Ovary (tissue), 9 donors: ENCODE measurements around the gene STRN4. TPM values are rescaled to one million over a fixed set of nuclear protein-coding genes. Genes with fewer than 3 reads are reported as not detected.
"Not testable (repeated sequence)": the region's sequence is repeated elsewhere in the genome, so short reads cannot be mapped to it uniquely, and the experiment has no call there.

ENCODE experiments used
- DNase-seq, 5 donors: peaks; one replicate each; pipeline ENCODE4 v3.0.0-alpha.2; 2019 to 2020
- H3K27ac ChIP-seq, 2 donors: fragments of 200-600 bp; one replicate each; pipeline versions ENCODE4 v1.5.1 to v1.8.0; 2019 to 2022
- H3K27me3 ChIP-seq: fragments of 200-600 bp; one replicate; pipeline ENCODE4 v1.8.0; 2022
- H3K36me3 ChIP-seq: fragments of 200-600 bp; sonication (generic); one replicate; pipeline ENCODE4 v1.5.1; 2019
- H3K4me1 ChIP-seq: one replicate; pipeline ENCODE4 v1.8.1; 2013; ENCODE audit warnings: mild to moderate bottlenecking, moderate library complexity; ENCODE audit not compliant: insufficient read depth
- H3K4me3 ChIP-seq: fragments of 200-600 bp; sonication (generic); one replicate; pipeline ENCODE4 v1.5.1; 2017
- H3K9me3 ChIP-seq, 2 donors: fragments of 200-600 bp in 1 of 2; sonication (generic) in 1 of 2; one replicate each; pipeline versions ENCODE4 v1.5.1 to v1.8.1; 2013 to 2019; ENCODE audit warnings: mild to moderate bottlenecking in 1 of 2, moderate library complexity in 1 of 2
- EP300 ChIP-seq: sonication (generic); formaldehyde crosslinking; IDR thresholded peaks from one replicate; pipeline ENCODE4 v1.6.1; 2017; ENCODE audit warnings: antibody characterized with exemption
- POLR2A ChIP-seq: fragments of 450-650 bp; IDR thresholded peaks from one replicate; pipeline ENCODE4 v1.6.1; 2017; ENCODE audit warnings: antibody characterized with exemption, mild to moderate bottlenecking, moderate library complexity
- WGBS, 3 donors: extraction: QIAGEN DNeasy Blood & Tissue Kit in 1 of 3; methylation state at CpG; one replicate each; pipeline versions ENCODE4 v1.1.5 to v1.1.7; 2013 to 2017; 5-methylcytosine and 5-hydroxymethylcytosine counted together
- intact Hi-C, 4 donors: fragments of 100-400 bp; cut with DNase I; formaldehyde crosslinking; loops; one replicate each; pipeline versions ENCODE4 v1.11.0 to v1.15.1; 2022 to 2023
- polyA plus RNA-seq, 2 donors: library from polyadenylated mRNA; stranded (reverse); fragments of 200-250 nt in 1 of 2; fragments of 350-450 nt in 1 of 2; fragmentation: Illumina TruSeq in 1 of 2; extraction: RNeasy Lipid Tissue Mini Kit (QIAGEN cat#74804) in 1 of 2; gene quantifications; one replicate each; pipeline ENCODE4 v1.2.3, GENCODE V29; 2013 to 2014
- total RNA-seq, 7 donors: library from RNA; depleted of rRNA in 2 of 7; stranded (reverse); fragments of >200 nt in 2 of 7; fragmentation: NEBNext Ultra II Directional in 3 of 7; extraction: Animal tissue kit (Norgen Biotek cat#: 25700) in 3 of 7; gene quantifications; one replicate each; pipeline versions ENCODE4 v1.1.0 to v1.2.4, GENCODE V29; 2016 to 2023
- TF ChIP-seq, protein P1 (sequence below), 3 donors: fragments of 450-650 bp in 2 of 3; fragments of 200-600 bp in 1 of 3; IDR thresholded peaks; one replicate each; pipeline versions ENCODE4 v1.5.1 to v1.8.0; 2016 to 2022; ENCODE audit warnings: antibody characterized with exemption in 3 of 3, mild to moderate bottlenecking in 1 of 3
- donor health status: DM: no; HTN: no; CAD: no; lungs with moderate emphysema.
- donor health status: DM: no; HTN: no; CAD: no.
- donor health status: Bipolar disorder and iron deficiency.
- donor health status: DM: yes; HTN: yes; CAD: no.
- donor health status: DM: no; HTN: no; CAD: no.
- donor health status: DM: yes; HTN: yes; CAD: no.

The STRN4 gene
- total and polyA plus RNA-seq, 9 donors, result 34.8 to 85.3 (median 59.1) TPM

DNA sequence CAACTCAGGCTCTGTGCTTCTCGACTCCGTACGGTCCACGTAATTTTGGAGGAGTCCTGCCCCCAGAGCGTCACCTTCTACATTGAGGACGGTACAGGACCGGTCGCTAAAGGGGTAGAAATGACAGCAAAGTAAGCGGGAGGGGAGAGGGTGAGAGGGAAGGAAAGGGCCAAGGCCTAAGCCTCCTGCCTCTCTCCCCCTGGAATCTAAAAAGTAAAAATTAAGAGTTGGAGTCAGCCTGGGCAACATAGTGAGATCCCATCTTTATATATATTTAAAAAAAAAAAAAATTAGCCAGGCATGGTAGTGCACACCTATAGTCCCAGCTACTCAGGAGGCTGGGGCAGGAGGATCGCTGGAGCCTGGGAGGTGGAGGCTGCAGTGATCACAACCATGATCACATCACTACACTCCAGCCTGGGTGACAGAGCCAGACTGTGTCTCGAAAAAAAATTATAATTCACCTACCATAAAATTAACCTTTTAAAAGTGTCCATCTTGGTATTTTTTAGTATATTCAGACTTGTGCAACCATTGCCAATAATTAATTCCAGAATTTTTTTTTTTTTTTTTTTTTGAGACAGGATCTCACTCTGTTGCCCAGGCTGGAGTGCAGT, 29.5 kb upstream of the STRN4 start:
- Histone ChIP-seq H3K9me3 (no peaks in the 10 kb centered on the region), H3K4me1 (no peaks in the 10 kb centered on the region), H3K36me3 (no peaks in the 10 kb centered on the region), H3K4me3 (no peak overlapping the region), H3K27ac (no peak overlapping the region), H3K27me3 (no peaks in the 10 kb centered on the region)
- WGBS, 3 donors, result 93 to 94% (median 94%) methylated on average over 11 of the region's 11 CpGs
- TF ChIP-seq POLR2A, result no peak
- TF ChIP-seq, protein P1, sequence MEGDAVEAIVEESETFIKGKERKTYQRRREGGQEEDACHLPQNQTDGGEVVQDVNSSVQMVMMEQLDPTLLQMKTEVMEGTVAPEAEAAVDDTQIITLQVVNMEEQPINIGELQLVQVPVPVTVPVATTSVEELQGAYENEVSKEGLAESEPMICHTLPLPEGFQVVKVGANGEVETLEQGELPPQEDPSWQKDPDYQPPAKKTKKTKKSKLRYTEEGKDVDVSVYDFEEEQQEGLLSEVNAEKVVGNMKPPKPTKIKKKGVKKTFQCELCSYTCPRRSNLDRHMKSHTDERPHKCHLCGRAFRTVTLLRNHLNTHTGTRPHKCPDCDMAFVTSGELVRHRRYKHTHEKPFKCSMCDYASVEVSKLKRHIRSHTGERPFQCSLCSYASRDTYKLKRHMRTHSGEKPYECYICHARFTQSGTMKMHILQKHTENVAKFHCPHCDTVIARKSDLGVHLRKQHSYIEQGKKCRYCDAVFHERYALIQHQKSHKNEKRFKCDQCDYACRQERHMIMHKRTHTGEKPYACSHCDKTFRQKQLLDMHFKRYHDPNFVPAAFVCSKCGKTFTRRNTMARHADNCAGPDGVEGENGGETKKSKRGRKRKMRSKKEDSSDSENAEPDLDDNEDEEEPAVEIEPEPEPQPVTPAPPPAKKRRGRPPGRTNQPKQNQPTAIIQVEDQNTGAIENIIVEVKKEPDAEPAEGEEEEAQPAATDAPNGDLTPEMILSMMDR (IDR thresholded peaks at IDR 0.05), result no peak
- TF ChIP-seq EP300, result no peak
- intact Hi-C loops, result no loop called here
- DNase-seq, result no peak

DNA sequence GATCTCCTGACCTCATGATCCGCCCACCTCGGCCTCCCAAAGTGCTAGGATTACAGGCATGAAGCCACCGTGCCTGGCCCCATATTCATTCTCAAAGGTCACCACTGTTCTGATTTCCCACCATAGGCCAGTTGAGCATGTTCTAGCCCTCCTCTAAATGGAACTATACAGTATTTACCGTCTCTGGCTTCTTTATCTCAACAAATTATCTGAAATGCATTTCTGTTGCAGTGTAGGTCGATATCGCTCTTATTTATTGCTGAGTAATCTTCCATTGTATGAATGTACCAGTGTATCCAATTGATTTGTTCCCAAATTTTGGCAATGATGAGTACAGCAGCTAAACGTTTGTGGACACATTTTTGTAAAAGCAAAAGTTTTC, 26.8 kb upstream of the STRN4 start:
- Histone ChIP-seq H3K27ac (no peak overlapping the region), H3K9me3 (no peaks in the 10 kb centered on the region), H3K27me3 (no peaks in the 10 kb centered on the region), H3K36me3 (no peaks in the 10 kb centered on the region), H3K4me3 (no peak overlapping the region), H3K4me1 (peaks cover 1% of the 10 kb centered on the region)
- WGBS, 3 donors, result 60 to 67% (median 63%) methylated on average over 7 of the region's 7 CpGs
- intact Hi-C loops, result no loop called here
- TF ChIP-seq POLR2A (no peak), EP300 (no peak)
- TF ChIP-seq, protein P1 (IDR thresholded peaks at IDR 0.05), result no peak
- DNase-seq, result no peak

DNA sequence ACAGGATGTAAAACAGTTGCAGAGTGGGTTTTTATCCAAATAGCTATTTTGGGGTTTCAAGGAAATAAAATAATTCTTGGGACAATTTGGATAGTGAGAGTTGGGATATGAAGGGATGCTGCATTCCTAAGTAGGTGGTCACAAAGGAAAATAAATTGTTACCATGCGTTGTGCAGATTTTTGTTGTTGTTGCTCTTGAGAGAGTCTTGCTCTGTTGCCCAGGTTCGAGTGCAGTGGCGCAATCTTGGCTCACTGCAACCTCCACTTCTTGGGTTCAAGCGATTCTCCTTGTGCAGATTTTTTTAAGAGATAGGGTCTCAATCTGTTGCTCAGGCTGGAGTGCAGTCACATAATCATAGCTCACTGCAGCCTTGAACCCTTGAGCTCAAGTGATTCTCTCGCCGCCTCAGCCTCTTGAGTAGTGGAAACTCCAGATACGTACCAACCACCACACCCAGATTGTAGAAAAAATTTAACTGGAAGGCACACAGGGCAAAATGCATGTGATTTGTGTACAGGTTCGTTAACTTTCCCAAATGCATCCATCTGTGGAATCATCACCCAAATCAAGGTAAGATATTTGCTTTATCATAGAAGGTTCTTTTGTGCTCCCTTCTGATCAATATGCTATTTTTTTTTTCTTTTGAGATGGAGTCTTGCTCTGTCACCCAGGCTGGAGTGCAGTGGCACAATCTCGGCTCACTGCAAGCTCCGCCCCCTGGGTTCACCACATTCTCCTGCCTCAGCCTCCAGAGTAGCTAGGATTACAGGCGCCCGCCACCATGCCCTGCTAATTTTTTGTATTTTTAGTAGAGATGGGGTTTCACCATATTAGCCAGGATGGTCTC, 26.1 kb upstream of the STRN4 start:
- TF ChIP-seq, protein P1 (IDR thresholded peaks at IDR 0.05), result no peak
- TF ChIP-seq EP300 (no peak), POLR2A (no peak)

DNA sequence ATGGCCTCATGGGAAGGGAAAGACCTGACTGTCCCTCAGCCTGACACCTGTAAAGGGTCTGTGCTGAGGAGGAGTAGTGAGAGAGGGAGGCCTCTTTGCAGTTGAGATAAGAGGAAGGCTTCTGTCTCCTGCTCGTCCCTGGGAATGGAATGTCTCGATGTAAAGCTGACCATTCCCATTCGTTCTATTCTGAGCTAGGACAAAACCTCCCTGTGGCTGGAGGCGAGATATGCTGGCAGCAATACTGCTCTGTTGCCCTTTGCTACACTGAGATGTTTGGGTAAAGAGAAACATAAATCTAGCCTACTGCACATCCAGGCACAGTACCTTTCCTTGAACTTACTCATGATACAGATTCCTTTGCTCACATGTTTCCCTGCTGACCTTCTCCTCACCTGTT, 22.5 kb upstream of the STRN4 start:
- H3K4me3 ChIP-seq, H3K27me3 ChIP-seq, H3K36me3 ChIP-seq, H3K9me3 ChIP-seq, intact Hi-C loops, H3K27ac ChIP-seq, DNase-seq, H3K4me1 ChIP-seq: not testable (repeated sequence)
- WGBS, 3 donors, result 2 to 21% (median 10%) methylated on average over 4 of the region's 4 CpGs

More for the DNA sequence above, 26.1 kb upstream of the STRN4 start:
- intact Hi-C loops, result no loop called here
- H3K9me3 ChIP-seq, result no peaks in the 10 kb centered on the region
- WGBS, 3 donors, result 59 to 78% (median 73%) methylated on average over 11 to 12 of the region's 12 CpGs
- peaks cover 1% of the 10 kb centered on the region for H3K4me1 ChIP-seq
- DNase-seq, result no peak
- H3K27ac ChIP-seq, result no peak overlapping the region
- no peak overlapping the region for H3K4me3 ChIP-seq
- H3K36me3 ChIP-seq, result no peaks in the 10 kb centered on the region
- H3K27me3 ChIP-seq, result no peaks in the 10 kb centered on the region
